GM12891 (cell line): ENCODE results near the gene RPL5.

Experiments
- DNase-seq: peaks from one replicate; pipeline ENCODE4 v3.0.0; 2011; ENCODE audit warnings: low spot score; ENCODE audit not compliant: insufficient read length
- FAIRE-seq: peaks from 2 replicates; lab custom pipeline; 2011; peaks lifted over from hg19 to GRCh38; lab: Jason Lieb, UNC
- PAX5 ChIP-seq: IDR thresholded peaks from 2 replicates; pipeline ENCODE4 v1.6.1; 2011; ENCODE audit warnings: low read length, moderate library complexity, mild to moderate bottlenecking; ENCODE audit not compliant: insufficient read depth, severe bottlenecking
- POLR2A ChIP-seq: IDR thresholded peaks from 2 replicates; pipeline ENCODE4 v1.6.1; 2011; ENCODE audit warnings: low read depth, low read length, control low read depth
- POLR2AphosphoS5 ChIP-seq: IDR thresholded peaks from 2 replicates; pipeline ENCODE4 v1.6.1; 2011; ENCODE audit warnings: low read depth, low read length, control low read depth
- POU2F2 ChIP-seq: IDR thresholded peaks from 2 replicates; pipeline ENCODE4 v1.6.1; 2011; ENCODE audit warnings: low read depth, mild to moderate bottlenecking, control low read depth, low read length, moderate library complexity
- SPI1 ChIP-seq: IDR thresholded peaks from 2 replicates; pipeline ENCODE4 v1.6.1; 2011; ENCODE audit warnings: low read depth, low read length, control low read depth
- TAF1 ChIP-seq: IDR thresholded peaks from 2 replicates; pipeline ENCODE4 v1.6.1; 2011; ENCODE audit warnings: low read depth, low read length, control low read depth

The RPL5 gene

DNA sequence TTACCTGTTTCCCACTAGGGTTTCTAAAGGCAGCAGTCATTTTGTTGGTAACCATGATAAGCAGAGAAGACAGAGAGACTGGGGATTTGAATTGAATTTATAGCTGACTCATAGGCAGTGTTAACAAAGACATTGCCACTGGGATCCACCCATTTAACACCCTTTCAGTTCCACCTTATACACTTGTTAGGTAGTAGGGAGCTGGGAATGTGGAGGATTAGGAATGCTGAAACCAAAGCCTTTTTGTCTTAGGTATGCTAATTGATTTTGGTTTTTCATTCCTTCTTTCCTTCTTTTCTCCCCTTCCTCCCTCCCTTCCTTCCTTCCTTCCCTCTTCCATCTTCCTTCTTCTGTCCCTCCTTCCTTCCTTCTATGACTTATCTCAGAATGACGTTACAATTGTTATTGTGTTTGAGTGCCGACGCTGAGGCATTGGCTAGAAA is 39.5 kb upstream of the RPL5 start:
- FAIRE-seq, result no peak
- TF ChIP-seq POU2F2 (no peak), POLR2AphosphoS5 (no peak), POLR2A (no peak), TAF1 (no peak), PAX5 (no peak), SPI1 (no peak)
- DNase-seq, result no peak

DNA sequence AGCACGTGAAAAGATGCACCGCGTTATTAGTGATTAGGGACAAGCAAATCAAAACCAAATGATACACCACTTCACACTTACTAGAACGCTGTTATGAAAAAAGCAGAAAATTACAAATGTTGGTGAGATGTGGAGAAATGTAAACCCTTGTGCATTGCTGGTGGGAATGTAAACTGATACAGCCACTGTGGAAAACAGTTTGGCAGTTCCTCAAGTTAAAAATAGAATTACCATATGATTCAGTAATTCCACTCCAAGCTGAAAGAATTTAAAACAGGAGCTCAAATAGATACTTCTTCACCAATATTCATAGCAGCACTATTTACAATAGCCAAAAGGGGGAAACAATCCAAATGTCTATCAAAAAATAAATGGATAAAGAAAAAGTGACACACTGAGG is 36.7 kb upstream of the RPL5 start:
- no peak for DNase-seq
- no peak for FAIRE-seq
- TF ChIP-seq POLR2AphosphoS5, result no peak
- no peak for TF ChIP-seq SPI1
- TF ChIP-seq POU2F2, result no peak
- no peak for TF ChIP-seq TAF1
- no peak for TF ChIP-seq POLR2A
- no peak for TF ChIP-seq PAX5

DNA sequence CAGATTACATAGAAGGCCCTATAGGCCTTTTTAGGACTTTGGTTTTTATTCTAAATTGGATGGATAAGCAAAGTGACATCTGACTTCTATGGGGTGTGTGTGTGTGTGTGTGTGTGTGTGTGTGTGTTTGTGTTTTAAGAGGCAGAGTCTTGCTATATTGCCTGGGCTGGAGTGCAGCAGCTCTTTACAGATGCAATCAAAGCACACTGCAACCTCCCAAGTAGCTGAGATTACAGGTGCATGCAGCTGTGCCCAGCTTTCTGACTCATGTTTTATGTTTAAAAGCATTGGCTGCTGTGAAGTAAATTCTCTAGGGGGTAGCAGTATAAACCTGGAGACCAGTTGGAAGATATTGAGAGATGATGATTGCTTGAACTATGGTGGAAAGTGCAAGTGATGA is 34.5 kb upstream of the RPL5 start:
- FAIRE-seq (no peak), DNase-seq (no peak)
- TF ChIP-seq PAX5, result no peak
- TF ChIP-seq POLR2A, result no peak
- no peak for TF ChIP-seq SPI1
- TF ChIP-seq POLR2AphosphoS5, result no peak
- TF ChIP-seq POU2F2, result no peak
- TF ChIP-seq TAF1, result no peak

DNA sequence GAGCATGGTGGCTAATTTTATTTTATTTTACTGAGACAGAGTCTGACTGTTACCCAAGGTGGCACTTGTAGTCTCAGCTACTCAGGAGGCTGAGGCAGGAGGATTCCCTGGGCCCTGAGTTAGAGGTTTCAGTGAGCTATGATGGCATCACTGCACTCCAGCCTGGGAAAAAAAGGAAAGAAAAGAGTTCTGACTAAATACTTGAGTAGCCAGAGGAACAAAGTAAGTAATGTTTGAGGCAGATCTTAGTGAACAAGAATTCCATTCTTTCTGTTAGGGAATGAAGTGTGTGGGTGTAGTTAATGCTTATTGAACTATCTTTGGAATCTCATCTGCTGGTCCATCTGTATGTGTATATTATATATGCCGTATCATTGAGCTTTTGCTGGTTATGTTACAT is 33.9 kb upstream of the RPL5 start:
- DNase-seq, result no peak
- no peak for FAIRE-seq
- TF ChIP-seq TAF1 (no peak), PAX5 (no peak), POU2F2 (no peak), SPI1 (no peak), POLR2A (no peak), POLR2AphosphoS5 (no peak)

DNA sequence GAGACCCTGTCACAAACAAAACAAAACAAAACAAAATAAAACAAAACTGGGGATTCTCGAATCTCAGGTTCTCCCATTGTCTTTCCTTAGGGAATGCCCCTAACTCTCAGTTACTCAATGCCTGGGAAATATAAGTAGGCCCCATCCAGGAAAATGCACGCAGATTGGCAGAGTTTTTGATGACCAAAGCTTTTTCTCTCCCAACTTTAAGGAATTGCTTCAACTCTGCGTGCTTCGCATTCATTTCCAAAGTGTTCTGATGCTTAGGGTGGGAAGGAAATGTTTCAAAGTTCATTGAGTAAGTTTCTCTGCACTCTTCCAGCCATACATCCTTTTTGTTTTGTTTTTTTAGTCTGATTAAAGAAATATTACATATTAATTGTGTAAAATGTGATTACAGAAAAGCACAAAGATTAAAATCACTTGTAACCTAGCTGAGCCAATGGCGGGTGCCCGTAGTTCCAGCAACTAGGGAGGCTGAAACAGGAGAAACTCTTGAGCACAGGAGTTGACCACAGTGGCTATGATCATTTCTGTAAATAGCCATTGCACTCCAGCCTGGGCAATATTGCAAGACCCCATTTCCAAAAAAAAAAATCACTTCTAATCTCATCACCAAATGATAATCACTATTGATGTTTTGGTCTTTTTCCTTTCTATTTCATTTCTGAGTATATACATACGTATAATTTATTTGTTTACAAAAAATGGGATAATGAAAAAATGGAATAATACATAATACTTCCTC is 28.5 kb upstream of the RPL5 start:
- DNase-seq (no peak), FAIRE-seq (no peak)
- TF ChIP-seq SPI1 (no peak), POLR2A (no peak), TAF1 (no peak), PAX5 (no peak), POU2F2 (no peak), POLR2AphosphoS5 (no peak)

DNA sequence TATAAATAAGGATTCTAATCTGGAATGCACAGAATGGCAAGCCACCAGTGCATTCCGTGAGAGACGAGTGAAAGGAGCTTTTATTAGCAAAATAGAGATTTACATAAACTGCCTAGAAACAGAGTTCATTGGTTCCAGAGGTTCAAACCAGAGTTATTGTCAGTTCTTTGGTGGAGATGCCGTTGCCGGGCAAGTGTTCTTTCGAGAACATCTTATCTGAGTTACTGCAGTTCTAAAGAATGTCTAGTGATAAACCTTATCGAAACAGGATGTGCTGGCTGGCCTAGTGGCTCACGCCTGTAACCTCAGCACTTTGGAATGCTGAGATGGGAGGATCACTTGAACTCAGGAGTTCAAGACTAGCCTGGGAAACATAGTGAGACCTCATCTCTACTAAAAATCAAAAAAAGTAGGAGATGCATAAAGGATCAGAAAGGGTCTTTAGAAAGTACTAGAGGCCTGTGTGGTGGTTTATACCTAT is 27.1 kb upstream of the RPL5 start:
- DNase-seq (peak; percentile 27), FAIRE-seq (no peak)
- no peak for TF ChIP-seq POLR2AphosphoS5

DNA sequence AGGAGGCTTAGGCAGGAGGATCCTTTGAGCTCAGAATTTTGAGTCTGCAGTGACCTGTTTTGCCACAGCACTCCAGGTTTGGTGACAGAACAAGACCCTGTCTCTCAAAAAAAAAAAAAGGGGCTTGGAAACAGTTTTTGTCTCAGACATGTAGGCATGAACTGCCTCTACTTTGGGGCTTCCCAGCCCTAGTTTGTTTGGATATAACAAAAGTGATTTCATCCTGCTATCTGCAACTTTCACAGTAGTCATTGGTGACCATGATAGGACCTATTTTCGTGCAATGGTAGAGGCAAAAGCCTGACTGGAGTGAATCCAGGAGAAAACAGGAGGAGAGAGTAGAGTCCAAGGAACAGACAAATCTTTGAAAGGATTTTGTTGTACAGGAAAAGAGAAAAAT is 26.6 kb upstream of the RPL5 start:
- DNase-seq (no peak), FAIRE-seq (no peak)
- TF ChIP-seq POLR2A (no peak), PAX5 (no peak), TAF1 (no peak), POU2F2 (no peak), SPI1 (no peak), POLR2AphosphoS5 (no peak)

DNA sequence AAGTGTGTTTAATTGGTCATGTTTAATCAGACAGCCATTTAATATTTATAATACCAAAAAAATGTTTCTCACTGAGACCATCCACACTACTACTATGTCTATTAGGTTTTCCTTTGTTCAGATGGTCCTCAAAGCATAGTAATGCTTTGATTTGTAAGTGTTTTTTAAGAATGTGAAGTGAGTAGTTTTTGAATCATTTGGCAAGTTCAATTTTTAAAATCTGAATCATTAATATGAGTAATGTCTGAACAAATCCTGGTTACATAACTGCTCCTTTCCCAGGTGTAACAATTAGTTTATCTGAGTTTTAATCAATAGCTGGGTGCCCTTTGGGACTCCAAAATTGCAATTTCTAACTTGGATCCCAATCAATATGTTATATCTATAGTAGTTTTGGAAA is 23.5 kb upstream of the RPL5 start:
- DNase-seq (no peak), FAIRE-seq (no peak)
- no peak for TF ChIP-seq SPI1

DNA sequence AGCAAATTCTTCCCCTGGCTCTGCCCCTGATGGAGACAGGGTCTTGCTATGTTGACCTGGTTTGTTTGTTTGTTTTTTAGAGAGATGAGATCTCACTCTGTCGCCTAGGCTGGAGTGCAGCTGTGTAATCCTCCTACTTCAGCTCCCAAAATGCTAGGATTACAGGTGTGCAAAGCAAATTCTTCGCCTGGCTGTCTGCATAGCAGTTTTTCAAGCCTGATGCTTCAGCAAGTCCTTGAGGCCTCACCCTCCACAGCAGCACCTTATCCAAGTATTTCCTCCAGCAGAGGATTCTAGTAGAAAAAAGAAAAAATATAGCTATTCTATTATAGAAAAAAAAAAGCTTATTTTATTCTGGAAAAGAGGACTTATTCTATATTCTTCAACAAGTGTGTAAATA is 15.1 kb upstream of the RPL5 start:
- DNase-seq, result no peak
- TF ChIP-seq POU2F2, result no peak
- TF ChIP-seq SPI1, result no peak
- TF ChIP-seq POLR2AphosphoS5, result no peak
- no peak for TF ChIP-seq POLR2A
- no peak for TF ChIP-seq PAX5
- TF ChIP-seq TAF1, result no peak
- no peak for FAIRE-seq

DNA sequence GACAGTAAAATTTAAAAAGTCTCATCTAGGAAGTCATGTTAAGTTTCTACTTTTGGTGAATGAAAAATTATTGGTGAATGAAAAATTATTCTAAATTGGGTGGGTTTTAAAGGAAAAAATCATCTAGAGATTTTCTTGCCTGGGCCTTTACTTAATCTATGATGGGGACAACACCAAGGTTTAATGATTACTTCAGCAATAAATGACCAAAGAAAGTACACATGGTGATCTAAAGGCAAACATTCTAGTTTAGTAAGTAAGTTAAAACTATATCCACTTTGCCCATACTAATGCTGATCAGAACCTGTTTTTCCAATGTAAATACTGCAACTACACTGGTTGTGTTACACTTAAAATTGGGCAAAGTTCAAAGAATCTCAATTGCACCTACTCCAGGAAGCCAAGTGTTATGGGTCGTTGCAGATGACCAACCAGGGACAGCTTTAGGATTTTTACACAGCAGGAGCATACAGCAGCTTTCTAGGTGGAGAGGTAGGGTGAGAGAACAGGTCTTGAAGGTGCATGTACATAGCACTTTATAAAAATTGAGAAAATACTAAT is 14.6 kb upstream of the RPL5 start:
- DNase-seq (no peak), FAIRE-seq (peak; percentile 58)
- TF ChIP-seq POLR2AphosphoS5, result no peak
- TF ChIP-seq SPI1, result no peak
- TF ChIP-seq POLR2A, result no peak
- TF ChIP-seq PAX5, result no peak
- no peak for TF ChIP-seq POU2F2
- no peak for TF ChIP-seq TAF1
